NK-92 treated with Interleukin-12 subunit alpha and Interleukin-12 subunit beta, amount 100 ng/mL, for 24 hours (cell line): ENCODE measurements around the gene HMSD.
"Not testable (repeated sequence)": the region's sequence is repeated elsewhere in the genome, so short reads cannot be mapped to it uniquely, and the experiment has no call there.

Experiments
- DNase-seq: peaks from one replicate; lab custom pipeline; 2025; lab: John Stamatoyannopoulos, UW

HMSD gene, protein sequence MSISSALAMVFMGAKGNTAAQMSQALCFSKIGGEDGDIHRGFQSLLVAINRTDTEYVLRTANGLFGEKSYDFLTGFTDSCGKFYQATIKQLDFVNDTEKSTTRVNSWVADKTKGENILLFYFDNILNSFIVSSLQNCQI

DNA sequence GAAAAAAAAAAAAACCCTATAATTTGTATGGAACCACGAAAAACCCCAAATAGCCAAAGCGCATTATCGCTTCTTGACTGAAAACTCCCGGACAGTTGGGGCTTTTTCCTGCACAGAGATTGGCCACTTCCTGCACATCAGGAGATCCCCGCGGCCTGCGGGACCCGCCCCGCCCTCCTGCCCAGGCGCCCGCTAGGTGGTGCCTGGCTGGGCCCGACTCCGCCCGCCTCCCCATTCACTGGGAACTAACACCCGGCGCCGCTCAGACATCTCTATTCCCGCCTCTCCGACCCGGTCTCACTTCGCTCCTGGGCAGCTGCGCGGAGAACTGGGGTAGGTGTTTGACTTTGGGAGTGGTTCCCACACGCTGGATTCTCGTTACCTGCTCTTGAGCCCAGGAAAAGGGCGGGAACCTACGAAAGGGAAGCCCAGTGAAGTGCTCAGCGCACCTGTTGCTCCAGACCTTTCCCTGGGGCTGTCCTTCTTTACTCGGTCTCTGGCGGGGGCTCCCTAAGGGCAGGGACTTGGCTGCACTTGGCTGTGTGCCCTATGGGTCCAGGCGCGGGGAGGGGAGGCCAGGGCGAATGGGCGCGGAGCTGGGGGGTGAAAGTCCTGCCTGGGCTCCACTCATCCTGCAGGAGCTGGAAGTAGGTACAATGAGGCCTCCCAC, at the start of gene HMSD:
Gene HMSD, plus strand, starts transcription at position 234 of the 670 bp plus-strand sequence. CDS start 4,155 bp downstream, outside the sequence.
- no peak for DNase-seq

DNA sequence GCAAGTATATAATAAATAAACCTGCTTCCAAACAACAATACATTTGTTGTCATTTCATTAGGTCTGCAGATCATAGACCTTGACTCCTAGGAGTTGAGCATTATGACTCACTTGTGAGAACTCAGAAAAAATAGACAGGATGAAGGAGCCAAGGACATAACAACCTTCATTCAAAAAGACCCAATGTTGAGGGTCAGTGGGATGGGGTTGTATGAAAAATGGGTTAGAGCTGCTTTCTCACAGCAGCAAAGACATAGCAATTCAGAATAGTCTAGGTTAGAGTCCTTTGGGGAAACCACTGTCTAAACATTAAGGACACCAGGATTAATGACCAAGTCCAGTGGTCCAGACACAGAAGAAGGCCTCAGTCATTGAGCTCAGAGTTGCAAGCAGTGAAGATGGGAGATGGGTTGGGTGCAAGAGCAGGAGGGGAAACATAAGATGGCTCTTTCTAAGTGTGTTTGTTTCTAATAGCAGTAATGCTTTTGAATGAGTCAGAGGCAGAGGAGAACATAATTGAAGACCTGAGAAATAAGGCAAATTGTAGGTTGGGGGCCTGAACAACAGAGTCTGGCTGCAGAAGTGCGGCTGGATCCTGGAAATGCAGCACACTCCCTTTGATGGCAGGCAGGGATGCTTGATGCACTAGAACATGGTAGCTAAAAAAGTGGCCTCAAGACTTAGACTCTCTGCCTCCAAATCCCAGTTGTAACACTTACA, 45.1 kb upstream of the HMSD start:
- no peak for DNase-seq

DNA sequence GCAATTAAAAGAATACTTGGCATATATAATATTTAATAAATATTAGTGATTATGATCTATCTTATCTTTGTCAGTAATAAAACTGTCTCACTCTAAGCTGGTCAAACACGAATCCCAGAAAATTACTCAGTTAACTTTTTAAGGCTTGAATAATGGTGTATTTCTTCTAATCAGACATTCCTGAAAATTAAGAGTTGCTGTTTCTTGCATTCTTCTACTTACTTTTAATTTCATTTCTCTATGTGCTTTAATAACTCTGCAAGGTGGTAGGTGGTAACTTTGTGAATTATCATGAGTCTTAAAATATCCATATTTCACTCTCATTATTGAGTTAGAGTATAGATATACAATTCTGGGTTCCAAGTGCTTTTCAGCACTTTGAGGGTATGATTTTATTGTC, 44.4 kb upstream of the HMSD start:
- DNase-seq = no peak

DNA sequence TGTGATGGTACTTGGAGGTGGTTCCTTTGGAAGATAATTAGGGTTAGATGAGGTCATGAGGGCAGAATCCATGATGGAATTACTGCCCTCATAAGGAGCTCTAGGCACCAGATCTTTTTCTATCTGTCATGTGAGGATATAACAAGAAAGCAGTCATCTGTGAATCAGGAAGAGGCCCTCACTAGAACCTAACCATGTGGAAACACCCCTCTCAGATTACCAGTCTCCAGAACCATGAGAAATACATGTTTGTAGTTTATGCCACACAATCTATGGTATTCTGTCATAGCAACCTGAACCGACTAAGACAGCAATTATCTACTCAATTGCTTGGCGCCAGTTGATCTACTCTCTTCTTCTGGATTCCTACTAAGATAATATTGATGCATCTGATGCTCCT, 43.7 kb upstream of the HMSD start:
- no peak for DNase-seq

DNA sequence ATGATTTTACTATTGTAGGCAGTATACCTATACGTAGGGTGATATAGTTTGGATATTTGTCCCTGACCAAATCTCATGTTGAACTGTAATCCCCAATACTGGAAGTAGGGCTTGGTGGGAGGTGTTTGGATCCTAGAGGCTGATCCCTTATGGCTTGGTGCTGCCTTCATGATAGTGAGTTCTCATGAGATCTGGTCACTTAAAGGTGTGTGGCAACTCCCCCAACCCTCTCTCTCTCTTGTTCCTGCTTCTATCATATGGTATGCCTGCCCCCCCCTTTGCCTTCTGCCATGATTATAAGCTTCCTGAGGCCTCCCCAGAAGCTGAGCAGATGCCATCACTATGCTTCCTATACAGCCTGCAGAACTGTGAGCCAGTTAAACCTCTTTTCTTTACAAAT, 43.0 kb upstream of the HMSD start:
- DNase-seq = no peak

DNA sequence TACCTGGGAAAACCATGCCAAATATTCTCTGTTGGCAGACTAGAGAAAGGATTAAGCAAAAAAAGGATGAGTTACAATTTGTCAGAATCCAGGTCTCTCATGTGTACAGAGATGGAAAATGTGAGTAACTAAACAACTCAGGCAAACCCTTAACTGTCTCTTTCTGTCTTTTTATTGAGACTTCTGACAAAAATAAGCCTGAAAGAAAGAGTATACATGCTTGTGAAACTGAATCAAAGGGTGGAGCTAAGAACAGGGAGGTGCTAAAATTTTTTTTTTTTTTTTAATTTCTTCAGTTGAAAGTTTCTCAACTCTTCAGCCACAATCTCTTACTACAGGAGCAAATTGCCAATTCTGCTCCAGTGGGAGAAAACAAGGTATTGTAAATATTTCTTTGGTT, 41.4 kb upstream of the HMSD start, which contains the start of gene SERPINB10:
Gene SERPINB10, plus strand, starts transcription at position 295 of the 400 bp plus-strand sequence. CDS start 7,553 bp downstream, outside the sequence.
- no peak for DNase-seq

DNA sequence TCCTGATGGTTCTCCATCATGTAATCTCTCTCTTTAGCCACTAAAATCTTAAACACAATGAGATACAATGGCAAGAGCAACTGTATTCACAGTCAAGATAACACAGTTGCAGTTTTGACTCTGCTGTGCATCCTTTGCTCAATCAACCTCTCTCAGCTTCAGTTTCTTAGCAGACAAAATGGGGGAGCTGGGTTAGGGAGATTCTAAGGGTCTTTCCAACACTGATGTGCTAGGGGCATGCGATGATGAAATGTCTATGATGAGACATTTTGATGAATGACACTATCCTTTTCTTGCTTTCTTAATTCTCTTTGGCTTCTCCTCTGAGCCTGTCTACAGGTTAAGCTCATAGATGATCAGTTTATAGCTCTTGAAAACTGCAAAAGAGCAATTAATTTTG, 40.2 kb upstream of the HMSD start:
- DNase-seq = no peak

DNA sequence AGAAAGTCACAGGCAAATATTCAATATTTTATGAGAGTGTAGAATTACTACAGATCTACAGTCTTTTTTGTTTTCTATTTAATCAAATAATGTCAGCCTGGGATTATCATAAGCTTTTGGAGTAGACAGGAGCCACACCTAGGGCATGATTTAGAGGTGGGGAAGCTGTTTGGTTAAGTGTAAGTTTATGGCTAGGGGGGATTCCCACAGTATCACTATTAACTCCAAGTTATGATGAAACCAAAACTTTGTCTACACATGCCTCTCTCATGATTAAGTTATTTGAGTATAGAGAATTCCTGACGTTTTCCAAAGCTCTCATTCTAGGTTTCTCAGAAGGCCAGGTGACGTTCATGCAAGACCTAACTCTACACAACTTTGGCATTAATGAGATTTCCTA, 39.2 kb upstream of the HMSD start:
- no peak for DNase-seq

DNA sequence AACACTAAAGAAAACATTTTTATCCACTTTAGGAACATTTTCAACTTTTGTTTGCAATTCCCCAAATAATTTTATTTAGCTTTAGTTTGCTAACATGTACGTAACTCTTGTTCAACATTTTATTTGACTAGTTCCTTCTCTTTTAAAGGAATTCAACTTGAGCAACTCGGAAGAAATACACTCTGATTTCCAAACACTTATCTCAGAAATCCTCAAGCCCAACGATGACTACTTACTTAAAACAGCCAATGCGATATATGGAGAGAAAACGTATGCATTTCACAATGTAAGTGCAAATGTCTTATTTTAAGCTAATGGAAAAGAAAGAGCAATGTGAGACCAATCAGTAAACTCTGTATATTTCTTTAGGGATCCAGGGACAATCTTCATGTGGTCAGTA, 31.3 kb upstream of the HMSD start:
- no peak for DNase-seq

GRCh38 chr18:63922049-63922448, 27.1 kb upstream of the HMSD start:
- no peak for DNase-seq

GRCh38 chr18:63924551-63924950, 24.6 kb upstream of the HMSD start:
- no peak for DNase-seq

DNA sequence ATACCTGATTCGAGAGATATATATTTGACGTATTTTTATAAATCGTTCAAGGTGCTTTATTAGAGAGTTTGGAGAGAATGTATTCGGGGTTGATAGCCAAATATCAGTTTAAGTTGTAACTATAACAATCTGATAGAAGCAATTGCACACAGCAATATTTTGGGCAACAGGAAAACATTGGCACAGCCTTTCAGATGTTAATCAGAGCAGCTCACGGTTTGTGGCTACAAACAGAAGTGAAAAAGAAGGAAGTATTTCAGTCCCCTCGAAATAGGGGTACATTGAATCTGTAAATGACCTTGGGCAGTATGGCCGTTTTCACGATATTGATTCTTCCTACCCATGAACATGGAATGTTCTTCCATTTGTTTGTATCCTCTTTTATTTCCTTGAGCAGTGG, 20.8 kb upstream of the HMSD start:
- no peak for DNase-seq

DNA sequence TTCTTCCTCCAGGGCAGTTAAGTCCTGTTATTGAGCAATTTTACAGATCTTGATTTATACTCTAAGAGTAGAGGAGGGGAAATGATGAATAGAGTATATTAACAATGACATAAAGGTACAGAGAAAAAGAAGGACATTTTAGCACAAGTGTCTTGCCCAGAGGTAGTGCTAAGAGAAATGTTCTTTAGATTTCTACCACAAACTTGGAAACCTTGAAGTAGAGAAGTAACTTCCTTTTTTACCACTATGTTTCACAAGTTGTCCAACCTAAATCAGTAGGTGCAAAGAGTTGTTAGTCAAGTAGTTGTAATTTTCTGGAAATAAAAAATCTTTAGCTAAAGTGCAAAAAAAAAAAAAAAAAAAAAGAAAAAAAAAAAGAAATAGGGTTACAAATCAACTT, 19.7 kb upstream of the HMSD start:
- not testable (repeated sequence) for DNase-seq

DNA sequence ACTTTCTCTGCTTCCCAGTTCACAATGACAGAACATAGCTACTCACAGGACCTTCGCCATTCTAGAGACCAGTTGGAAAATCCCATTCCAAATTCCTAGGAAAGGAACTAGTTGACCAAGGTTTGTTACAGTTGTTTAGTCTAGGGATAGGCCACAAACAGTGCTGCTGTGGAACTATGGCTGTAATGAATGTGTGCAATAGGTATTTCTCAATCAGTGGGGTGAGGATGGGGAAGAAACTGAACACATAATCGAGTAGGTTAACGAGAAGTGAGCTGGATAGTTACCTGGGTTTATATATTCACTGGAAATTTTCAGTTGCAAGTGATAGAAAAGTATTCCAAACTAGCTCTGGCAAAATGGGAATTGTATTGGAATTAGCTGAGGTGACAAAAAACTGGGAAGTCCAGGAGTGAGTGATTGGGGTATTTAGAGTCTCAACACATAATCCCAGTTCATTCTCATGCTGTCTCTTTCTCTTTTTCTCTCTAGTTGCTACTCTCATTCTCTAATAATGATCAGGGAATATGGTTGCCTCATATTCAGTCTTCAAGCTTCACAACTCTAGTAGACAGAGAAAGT, 18.2 kb upstream of the HMSD start:
- DNase-seq = no peak

DNA sequence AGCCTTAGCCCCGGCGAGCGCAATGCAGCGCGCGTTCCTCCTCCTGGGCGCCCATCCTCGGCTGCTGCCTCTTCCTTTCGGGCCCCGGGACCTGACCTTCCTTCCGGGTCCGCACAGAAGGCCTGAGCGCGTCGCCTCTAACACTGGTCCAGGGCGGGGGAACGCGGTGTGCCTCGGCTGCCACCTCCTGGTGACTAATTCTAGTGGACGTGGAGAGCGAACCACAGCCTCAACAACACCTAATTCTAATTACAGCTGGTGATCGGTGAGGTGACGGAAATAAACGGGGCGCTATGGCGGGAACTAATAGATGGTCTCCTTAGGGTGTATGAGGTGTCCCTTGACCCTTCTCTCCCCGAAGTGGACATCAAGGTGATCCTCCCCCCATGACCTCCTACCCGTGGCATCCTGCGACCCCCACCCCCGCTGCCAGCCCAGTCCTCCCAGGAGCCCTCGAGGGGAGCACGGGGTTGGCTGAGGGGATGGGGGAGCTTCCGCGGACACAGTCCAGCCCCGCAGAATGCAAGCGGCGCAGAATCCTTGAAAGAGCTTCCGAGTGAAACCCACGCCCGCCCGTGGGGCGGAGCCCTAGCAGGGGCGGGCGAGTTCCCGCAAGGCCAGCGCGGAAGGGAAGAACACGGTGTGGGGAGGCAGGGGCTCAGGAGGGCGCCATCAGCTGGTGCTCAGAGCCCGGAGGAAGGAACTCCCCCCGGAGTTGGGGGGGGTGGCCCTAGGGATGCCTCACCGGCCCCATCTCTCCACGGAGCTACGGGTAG, 12.8 kb upstream of the HMSD start:
- DNase-seq = peak; percentile 71

GRCh38 chr18:63936932-63937393, 12.1 kb upstream of the HMSD start:
- no peak for DNase-seq

DNA sequence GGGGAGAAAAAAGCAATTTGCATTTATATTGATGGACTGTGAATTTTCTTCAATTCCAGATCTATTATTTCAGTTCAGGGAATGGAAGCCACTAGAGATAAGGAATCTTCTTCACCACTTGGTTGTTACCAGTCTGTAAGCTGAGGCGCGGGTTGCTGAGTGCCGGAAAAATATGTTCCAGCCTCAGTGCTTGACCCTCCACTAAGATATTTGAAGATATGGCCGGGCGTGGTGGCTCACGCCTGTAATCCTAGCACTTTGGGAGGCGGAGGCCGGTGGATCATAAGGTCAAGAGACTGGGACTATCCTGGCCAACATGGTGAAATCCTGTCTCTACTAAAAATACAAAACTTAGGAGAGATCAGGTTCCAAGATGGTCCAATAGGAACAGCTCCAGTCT, 9.1 kb upstream of the HMSD start:
- DNase-seq = no peak

DNA sequence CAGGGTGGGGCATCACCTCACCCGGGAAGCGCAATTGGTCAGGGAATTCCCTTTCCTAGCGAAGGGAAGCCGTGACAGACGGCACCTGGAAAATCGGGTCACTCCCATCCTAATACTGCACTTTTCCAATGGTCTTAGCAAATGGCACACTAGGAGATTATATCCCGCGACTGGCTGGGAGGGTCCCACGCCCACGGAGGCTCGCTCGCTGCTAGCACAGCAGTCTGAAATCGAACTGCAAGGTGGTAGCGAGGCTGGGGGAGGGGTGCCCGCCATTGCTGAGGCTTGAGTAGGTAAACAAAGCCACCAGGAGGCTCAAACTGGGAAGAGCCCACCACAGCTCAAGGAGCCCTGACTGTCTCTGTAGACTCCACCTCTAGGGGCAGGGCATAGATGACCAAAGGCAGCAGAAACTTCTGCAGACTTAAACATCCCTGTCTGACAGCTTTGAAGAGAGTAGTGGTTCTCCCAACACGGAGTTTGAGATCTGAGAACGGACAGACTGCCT, 8.5 kb upstream of the HMSD start:
- DNase-seq = not testable (repeated sequence)

GRCh38 chr18:63947051-63947790, 1.9 kb upstream of the HMSD start:
- DNase-seq = no peak

- DNase-seq = no peak
These were observed 2.2 kb downstream of the HMSD start for GRCh38 chr18:63951302-63951705.

GRCh38 chr18:63953811-63954210, 4.7 kb downstream of the HMSD start:
- DNase-seq = no peak
